Vagina (tissue), 2 donors: ENCODE data around the gene CTXN3. TPM values are rescaled to one million over a fixed set of nuclear protein-coding genes. Genes with fewer than 3 reads are reported as not detected.

ENCODE experiments used
- DNase-seq, 2 donors: peaks; one replicate each; pipeline ENCODE4 v3.0.0-alpha.2; 2017; ENCODE audit errors: extremely low spot score in 2 of 2
- H3K27ac ChIP-seq: fragments of 200-600 bp; sonication (generic); one replicate; pipeline ENCODE4 v1.5.1; 2019
- H3K27me3 ChIP-seq: fragments of 200-600 bp; sonication (generic); one replicate; pipeline ENCODE4 v1.5.1; 2019
- H3K36me3 ChIP-seq, 2 donors: fragments of 200-600 bp; sonication (generic); one replicate each; pipeline ENCODE4 v1.5.1; 2017 to 2019
- H3K4me1 ChIP-seq: fragments of 200-600 bp; sonication (generic); one replicate; pipeline ENCODE4 v1.5.1; 2019
- H3K4me3 ChIP-seq, 2 donors: fragments of 200-600 bp; sonication (generic); 1 replicate in 1 of 2; 2 replicates in 1 of 2; pipeline ENCODE4 v1.5.1; 2016 to 2019
- H3K9me3 ChIP-seq: fragments of 200-600 bp; sonication (generic); one replicate; pipeline ENCODE4 v1.5.1; 2019
- CTCF ChIP-seq, 3 experiments: fragments of 450-650 bp in 2 of 3; fragments of 200-600 bp in 1 of 3; sonication (generic) in 1 of 3; IDR thresholded peaks; one replicate each; pipeline ENCODE4 v1.5.1; 2017 to 2019; ENCODE audit warnings: antibody characterized with exemption in 3 of 3, mild to moderate bottlenecking in 2 of 3, moderate library complexity in 2 of 3
- POLR2A ChIP-seq, 2 donors: fragments of 450-650 bp; IDR thresholded peaks; one replicate each; pipeline ENCODE4 v1.6.1; 2017; ENCODE audit warnings: antibody characterized with exemption in 2 of 2, mild to moderate bottlenecking in 2 of 2, moderate library complexity in 2 of 2
- POLR2AphosphoS5 ChIP-seq, 2 donors: sonication (generic); formaldehyde crosslinking; IDR thresholded peaks; one replicate each; pipeline ENCODE4 v1.9.0; 2017; ENCODE audit warnings: antibody characterized with exemption in 2 of 2, mild to moderate bottlenecking in 2 of 2, low read depth in 1 of 2; ENCODE audit not compliant: insufficient read depth in 1 of 2
- intact Hi-C: fragments of 100-400 bp; cut with DNase I; formaldehyde crosslinking; loops from one replicate; pipeline ENCODE4 v1.15.1; 2023
- total RNA-seq: library from RNA; depleted of rRNA; stranded (reverse); fragments of >200 nt; gene quantifications from one replicate; pipeline ENCODE4 v1.2.3, GENCODE V29; 2016

The CTXN3 gene
- total RNA-seq, 1 donor from 2014 or later: not detected

GRCh38 chr5:127612441-127613141 is 36.3 kb upstream of the CTXN3 start:
- no peaks in the 10 kb centered on the region for H3K27me3 ChIP-seq
- H3K9me3 ChIP-seq: no peaks in the 10 kb centered on the region
- H3K4me3 ChIP-seq: no peak overlapping the region
- DNase-seq: no peak
- no peak overlapping the region for H3K27ac ChIP-seq
- TF ChIP-seq CTCF (IDR thresholded peaks at IDR 0.05): no peak
- no peak for TF ChIP-seq POLR2A (IDR thresholded peaks at IDR 0.05)
- TF ChIP-seq POLR2AphosphoS5 (IDR thresholded peaks at IDR 0.05; ENCODE audit: insufficient read depth in 1 of 2, low read depth in 1 of 2): no peak
- H3K4me1 ChIP-seq: no peaks in the 10 kb centered on the region
- intact Hi-C loops: no loop called here
- H3K36me3 ChIP-seq: no peaks in the 10 kb centered on the region

- TF ChIP-seq CTCF (IDR thresholded peaks at IDR 0.05) (no peak), POLR2AphosphoS5 (IDR thresholded peaks at IDR 0.05; ENCODE audit: insufficient read depth in 1 of 2, low read depth in 1 of 2) (no peak), POLR2A (IDR thresholded peaks at IDR 0.05) (no peak)
- no peaks in the 10 kb centered on the region for H3K9me3 ChIP-seq
- H3K4me1 ChIP-seq: no peaks in the 10 kb centered on the region
- no peak overlapping the region for H3K27ac ChIP-seq
- DNase-seq: no peak
- H3K27me3 ChIP-seq: no peaks in the 10 kb centered on the region
- intact Hi-C loops: no loop called here
- no peaks in the 10 kb centered on the region for H3K36me3 ChIP-seq
- no peak overlapping the region for H3K4me3 ChIP-seq
These were observed 33.0 kb upstream of the CTXN3 start for GRCh38 chr5:127615916-127616315.

- intact Hi-C loops: no loop called here
- no peak overlapping the region for H3K27ac ChIP-seq
- no peaks in the 10 kb centered on the region for H3K36me3 ChIP-seq
- H3K9me3 ChIP-seq: no peaks in the 10 kb centered on the region
- no peaks in the 10 kb centered on the region for H3K27me3 ChIP-seq
- DNase-seq: no peak
- TF ChIP-seq POLR2A (IDR thresholded peaks at IDR 0.05) (no peak), POLR2AphosphoS5 (IDR thresholded peaks at IDR 0.05; ENCODE audit: insufficient read depth in 1 of 2, low read depth in 1 of 2) (no peak), CTCF (IDR thresholded peaks at IDR 0.05) (no peak)
- H3K4me3 ChIP-seq: no peak overlapping the region
- no peaks in the 10 kb centered on the region for H3K4me1 ChIP-seq
These were observed 28.9 kb upstream of the CTXN3 start for GRCh38 chr5:127619908-127620479.

GRCh38 chr5:127621601-127622325 is 27.1 kb upstream of the CTXN3 start:
- Histone ChIP-seq H3K9me3 (no peaks in the 10 kb centered on the region), H3K27ac (no peak overlapping the region), H3K36me3 (no peaks in the 10 kb centered on the region), H3K4me3 (no peak overlapping the region), H3K27me3 (no peaks in the 10 kb centered on the region), H3K4me1 (no peaks in the 10 kb centered on the region)
- DNase-seq: no peak
- intact Hi-C loops: no loop called here
- TF ChIP-seq CTCF (IDR thresholded peaks at IDR 0.05): no peak
- no peak for TF ChIP-seq POLR2A (IDR thresholded peaks at IDR 0.05)
- no peak for TF ChIP-seq POLR2AphosphoS5 (IDR thresholded peaks at IDR 0.05; ENCODE audit: insufficient read depth in 1 of 2, low read depth in 1 of 2)

- Histone ChIP-seq H3K9me3 (no peaks in the 10 kb centered on the region), H3K4me3 (no peak overlapping the region), H3K4me1 (no peaks in the 10 kb centered on the region), H3K36me3 (no peaks in the 10 kb centered on the region), H3K27me3 (no peaks in the 10 kb centered on the region), H3K27ac (no peak overlapping the region)
- DNase-seq: no peak
- intact Hi-C loops: no loop called here
- no peak for TF ChIP-seq POLR2AphosphoS5 (IDR thresholded peaks at IDR 0.05; ENCODE audit: insufficient read depth in 1 of 2, low read depth in 1 of 2)
- no peak for TF ChIP-seq POLR2A (IDR thresholded peaks at IDR 0.05)
- TF ChIP-seq CTCF (IDR thresholded peaks at IDR 0.05): no peak
These were observed 14.9 kb upstream of the CTXN3 start for GRCh38 chr5:127634007-127634406.
